GM04503 (cell line): ENCODE data around the gene STX3.
"Not testable (repeated sequence)": the region's sequence is repeated elsewhere in the genome, so short reads cannot be mapped to it uniquely, and the experiment has no call there.

Source experiments
- DNase-seq: peaks from one replicate; pipeline ENCODE4 v3.0.0-alpha.2; 2012; ENCODE audit warnings: low read depth

STX3 gene

GRCh38 chr11:59842316-59842715 lies 87.1 kb downstream of the STX3 start:
- no peak for DNase-seq

- DNase-seq: no peak
These were observed 90.2 kb downstream of the STX3 start, which contains the start of gene CBLIF for GRCh38 chr11:59845399-59845798. Gene CBLIF, minus strand, starts transcription at chr11:59845499. Its CDS starts 46 bp downstream, at chr11:59845453.

GRCh38 chr11:59846556-59846955 lies 91.4 kb downstream of the STX3 start:
- DNase-seq: no peak

- DNase-seq: no peak
These were observed 92.5 kb downstream of the STX3 start for GRCh38 chr11:59847626-59848025.

- not testable (repeated sequence) for DNase-seq
These were observed 93.3 kb downstream of the STX3 start for GRCh38 chr11:59848439-59848838.

GRCh38 chr11:59849129-59849528 lies 94.0 kb downstream of the STX3 start:
- DNase-seq: no peak

GRCh38 chr11:59849551-59849950 lies 94.4 kb downstream of the STX3 start:
- DNase-seq: not testable (repeated sequence)

GRCh38 chr11:59851416-59851815 lies 96.2 kb downstream of the STX3 start:
- DNase-seq: not testable (repeated sequence)

GRCh38 chr11:59854871-59855270 lies 99.7 kb downstream of the STX3 start:
- no peak for DNase-seq
